Measurements from ENCODE around the gene GABBR2. TPM values are rescaled to one million over a fixed set of nuclear protein-coding genes. Genes with fewer than 3 reads are reported as not detected.
A peak's percentile ranks its signal among the peaks of the same experiment; 100 is the strongest.

The GABBR2 gene
- total and polyA plus RNA-seq, 9 of the 15 experiments (the other 6 are each of a cell fraction or from before 2014, with no cell fraction given), result 0.15 to 1.9 (median 0.32) TPM

DNA sequence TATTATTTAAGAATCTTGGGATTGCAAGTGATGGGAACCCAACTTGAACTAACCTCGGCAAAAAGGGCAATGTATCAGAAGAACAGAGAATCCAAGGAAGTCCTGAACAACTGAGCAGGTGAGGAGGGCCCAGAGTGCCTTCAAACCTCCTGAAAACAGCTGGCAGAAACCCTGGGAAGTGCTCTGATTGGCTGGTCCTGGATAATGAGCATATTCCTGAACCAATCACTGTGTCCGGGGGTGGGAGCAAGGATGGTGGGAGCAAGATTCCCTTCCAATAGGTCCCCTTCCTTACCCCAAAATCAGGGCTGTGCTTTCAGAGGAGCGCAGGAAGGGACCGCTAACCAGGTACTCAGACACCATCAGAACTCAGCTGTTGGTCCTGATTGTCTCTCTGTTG lies 421.4 kb downstream of the GABBR2 start (continued):
- TF ChIP-seq, protein P1, sequence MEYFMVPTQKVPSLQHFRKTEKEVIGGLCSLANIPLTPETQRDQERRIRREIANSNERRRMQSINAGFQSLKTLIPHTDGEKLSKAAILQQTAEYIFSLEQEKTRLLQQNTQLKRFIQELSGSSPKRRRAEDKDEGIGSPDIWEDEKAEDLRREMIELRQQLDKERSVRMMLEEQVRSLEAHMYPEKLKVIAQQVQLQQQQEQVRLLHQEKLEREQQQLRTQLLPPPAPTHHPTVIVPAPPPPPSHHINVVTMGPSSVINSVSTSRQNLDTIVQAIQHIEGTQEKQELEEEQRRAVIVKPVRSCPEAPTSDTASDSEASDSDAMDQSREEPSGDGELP (CRISPR knock-in tag; IDR thresholded peaks at IDR 0.05; ENCODE audit: borderline replicate concordance), result peak; percentile 69
- TF ChIP-seq PHF8 (IDR thresholded peaks at IDR 0.05; ENCODE audit: borderline replicate concordance, low read length) (no peak), DACH1 (IDR thresholded peaks at IDR 0.05; ENCODE audit: partially characterized antibody) (peak; percentile 54), EP300 (IDR thresholded peaks at IDR 0.05; ENCODE audit: low read length) (no peak), ASH1L (IDR thresholded peaks at IDR 0.05; ENCODE audit: borderline replicate concordance, low read depth, partially characterized antibody) (peak; percentile 71), RBM25 (IDR thresholded peaks at IDR 0.05; ENCODE audit: low read depth, low read length, severe bottlenecking) (peak; percentile 96), NCOA2 (IDR thresholded peaks at IDR 0.05; ENCODE audit: partially characterized antibody in 2 of 2) (no peak), ZNF24 (IDR thresholded peaks at IDR 0.05) (no peak), FOS (IDR thresholded peaks at IDR 0.05; ENCODE audit: extremely low read depth, insufficient read length) (peak; percentile 84), CHD2 (IDR thresholded peaks at IDR 0.05; ENCODE audit: low read depth, low read length) (peak; percentile 60; the same call in 1 of the 2 replicates), ZBED1 (IDR thresholded peaks at IDR 0.05) (no peak), CHD1 (IDR thresholded peaks at IDR 0.05; ENCODE audit: low read length) (no peak)
- TF ChIP-seq, protein P2, sequence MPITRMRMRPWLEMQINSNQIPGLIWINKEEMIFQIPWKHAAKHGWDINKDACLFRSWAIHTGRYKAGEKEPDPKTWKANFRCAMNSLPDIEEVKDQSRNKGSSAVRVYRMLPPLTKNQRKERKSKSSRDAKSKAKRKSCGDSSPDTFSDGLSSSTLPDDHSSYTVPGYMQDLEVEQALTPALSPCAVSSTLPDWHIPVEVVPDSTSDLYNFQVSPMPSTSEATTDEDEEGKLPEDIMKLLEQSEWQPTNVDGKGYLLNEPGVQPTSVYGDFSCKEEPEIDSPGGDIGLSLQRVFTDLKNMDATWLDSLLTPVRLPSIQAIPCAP (CRISPR knock-in tag; IDR thresholded peaks at IDR 0.05; ENCODE audit: borderline replicate concordance), result no peak
- TF ChIP-seq, protein P3, sequence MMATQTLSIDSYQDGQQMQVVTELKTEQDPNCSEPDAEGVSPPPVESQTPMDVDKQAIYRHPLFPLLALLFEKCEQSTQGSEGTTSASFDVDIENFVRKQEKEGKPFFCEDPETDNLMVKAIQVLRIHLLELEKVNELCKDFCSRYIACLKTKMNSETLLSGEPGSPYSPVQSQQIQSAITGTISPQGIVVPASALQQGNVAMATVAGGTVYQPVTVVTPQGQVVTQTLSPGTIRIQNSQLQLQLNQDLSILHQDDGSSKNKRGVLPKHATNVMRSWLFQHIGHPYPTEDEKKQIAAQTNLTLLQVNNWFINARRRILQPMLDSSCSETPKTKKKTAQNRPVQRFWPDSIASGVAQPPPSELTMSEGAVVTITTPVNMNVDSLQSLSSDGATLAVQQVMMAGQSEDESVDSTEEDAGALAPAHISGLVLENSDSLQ (IDR thresholded peaks at IDR 0.05), result peak; percentile 94
- TF ChIP-seq, protein P4, sequence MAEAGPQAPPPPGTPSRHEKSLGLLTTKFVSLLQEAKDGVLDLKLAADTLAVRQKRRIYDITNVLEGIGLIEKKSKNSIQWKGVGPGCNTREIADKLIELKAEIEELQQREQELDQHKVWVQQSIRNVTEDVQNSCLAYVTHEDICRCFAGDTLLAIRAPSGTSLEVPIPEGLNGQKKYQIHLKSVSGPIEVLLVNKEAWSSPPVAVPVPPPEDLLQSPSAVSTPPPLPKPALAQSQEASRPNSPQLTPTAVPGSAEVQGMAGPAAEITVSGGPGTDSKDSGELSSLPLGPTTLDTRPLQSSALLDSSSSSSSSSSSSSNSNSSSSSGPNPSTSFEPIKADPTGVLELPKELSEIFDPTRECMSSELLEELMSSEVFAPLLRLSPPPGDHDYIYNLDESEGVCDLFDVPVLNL (CRISPR knock-in tag; IDR thresholded peaks at IDR 0.05; ENCODE audit: low read depth), result no peak
- TF ChIP-seq, protein P5, sequence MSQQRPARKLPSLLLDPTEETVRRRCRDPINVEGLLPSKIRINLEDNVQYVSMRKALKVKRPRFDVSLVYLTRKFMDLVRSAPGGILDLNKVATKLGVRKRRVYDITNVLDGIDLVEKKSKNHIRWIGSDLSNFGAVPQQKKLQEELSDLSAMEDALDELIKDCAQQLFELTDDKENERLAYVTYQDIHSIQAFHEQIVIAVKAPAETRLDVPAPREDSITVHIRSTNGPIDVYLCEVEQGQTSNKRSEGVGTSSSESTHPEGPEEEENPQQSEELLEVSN (IDR thresholded peaks at IDR 0.05; ENCODE audit: borderline replicate concordance in 1 of 2, extremely low read depth in 1 of 2, insufficient read depth in 1 of 2, insufficient read length in 1 of 2, low read depth in 1 of 2, low read length in 1 of 2, poor library complexity in 1 of 2, severe bottlenecking in 1 of 2), result peak; percentile 58 to 66
- TF ChIP-seq, protein P6, sequence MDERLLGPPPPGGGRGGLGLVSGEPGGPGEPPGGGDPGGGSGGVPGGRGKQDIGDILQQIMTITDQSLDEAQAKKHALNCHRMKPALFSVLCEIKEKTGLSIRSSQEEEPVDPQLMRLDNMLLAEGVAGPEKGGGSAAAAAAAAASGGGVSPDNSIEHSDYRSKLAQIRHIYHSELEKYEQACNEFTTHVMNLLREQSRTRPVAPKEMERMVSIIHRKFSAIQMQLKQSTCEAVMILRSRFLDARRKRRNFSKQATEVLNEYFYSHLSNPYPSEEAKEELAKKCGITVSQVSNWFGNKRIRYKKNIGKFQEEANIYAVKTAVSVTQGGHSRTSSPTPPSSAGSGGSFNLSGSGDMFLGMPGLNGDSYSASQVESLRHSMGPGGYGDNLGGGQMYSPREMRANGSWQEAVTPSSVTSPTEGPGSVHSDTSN (CRISPR knock-in tag; IDR thresholded peaks at IDR 0.05; ENCODE audit: low read depth), result no peak
- TF ChIP-seq, protein P6 (tag; conservative IDR thresholded peaks at IDR 0.05; ENCODE audit: low read depth), result 0 out of 2 replicates have a peak, but pooled peaks have one; percentile 30
- TF ChIP-seq, protein P7, sequence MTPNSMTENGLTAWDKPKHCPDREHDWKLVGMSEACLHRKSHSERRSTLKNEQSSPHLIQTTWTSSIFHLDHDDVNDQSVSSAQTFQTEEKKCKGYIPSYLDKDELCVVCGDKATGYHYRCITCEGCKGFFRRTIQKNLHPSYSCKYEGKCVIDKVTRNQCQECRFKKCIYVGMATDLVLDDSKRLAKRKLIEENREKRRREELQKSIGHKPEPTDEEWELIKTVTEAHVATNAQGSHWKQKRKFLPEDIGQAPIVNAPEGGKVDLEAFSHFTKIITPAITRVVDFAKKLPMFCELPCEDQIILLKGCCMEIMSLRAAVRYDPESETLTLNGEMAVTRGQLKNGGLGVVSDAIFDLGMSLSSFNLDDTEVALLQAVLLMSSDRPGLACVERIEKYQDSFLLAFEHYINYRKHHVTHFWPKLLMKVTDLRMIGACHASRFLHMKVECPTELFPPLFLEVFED (CRISPR knock-in tag; conservative IDR thresholded peaks at IDR 0.05), result no peak

Data from K562 (cell line).